Left lung (tissue), 10 donors: Measurements from ENCODE around the gene PSAP. TPM values are rescaled to one million over a fixed set of nuclear protein-coding genes. Genes with fewer than 3 reads are reported as not detected.

Source experiments
- ATAC-seq: fragments of 200-7000 bp; cut with Tn5 transposase; one replicate; pipeline ENCODE4 v1.9.1; 2020; ENCODE audit warnings: moderate library complexity
- DNase-seq, 4 donors: peaks; one replicate each; pipeline ENCODE4 v3.0.0-alpha.2; 2013 to 2020
- H3K27ac ChIP-seq, 2 donors: fragments of 200-600 bp; sonication (generic) in 1 of 2; one replicate each; pipeline versions ENCODE4 v1.5.0 to v1.8.0; 2020 to 2021
- H3K27me3 ChIP-seq, 2 donors: fragments of 200-600 bp; sonication (generic) in 1 of 2; one replicate each; pipeline versions ENCODE4 v1.5.0 to v1.8.0; 2020 to 2021
- H3K36me3 ChIP-seq, 2 donors: fragments of 200-600 bp; sonication (generic) in 1 of 2; one replicate each; pipeline versions ENCODE4 v1.5.0 to v1.8.0; 2020 to 2021
- H3K4me1 ChIP-seq, 2 donors: fragments of 200-600 bp; one replicate each; pipeline ENCODE4 v1.8.0; 2021
- H3K4me3 ChIP-seq, 2 donors: fragments of 200-600 bp; sonication (generic) in 1 of 2; one replicate each; pipeline versions ENCODE4 v1.5.0 to v1.8.0; 2020 to 2021; ENCODE audit warnings: mild to moderate bottlenecking in 1 of 2
- H3K9me3 ChIP-seq, 2 donors: fragments of 200-600 bp; sonication (generic) in 1 of 2; one replicate each; pipeline versions ENCODE4 v1.5.0 to v1.8.0; 2020 to 2021
- CTCF ChIP-seq, 2 donors: fragments of 200-600 bp; sonication (generic) in 1 of 2; IDR thresholded peaks; one replicate each; pipeline versions ENCODE4 v1.5.0 to v1.8.0; 2021; ENCODE audit warnings: antibody characterized with exemption in 2 of 2
- intact Hi-C, 2 donors: fragments of 100-400 bp; cut with DNase I; formaldehyde crosslinking; loops; one replicate each; pipeline versions ENCODE4 v1.11.2 to v1.14.2; 2022
- polyA plus RNA-seq, 6 donors: library from polyadenylated mRNA; unstranded; fragments of 120-200 nt; gene quantifications; one replicate each; pipeline ENCODE4 v1.2.1, GENCODE V29; 2013; ENCODE audit not compliant: insufficient read length in 6 of 6
- total RNA-seq, 2 donors: library from RNA; stranded (reverse); fragmentation: NEBNext Ultra II Directional; extraction: Animal tissue kit (Norgen Biotek cat#: 25700); gene quantifications; one replicate each; pipeline ENCODE4 v1.2.1, GENCODE V29; 2021
- donor health status: DM: no; HTN: yes; CAD: no.
- donor health status: DM: no; HTN: no; CAD: no.

PSAP gene
- total and polyA plus RNA-seq, 8 donors, result 539 to 1,668 (median 577) TPM

GRCh38 chr10:71790749-71791440 is 60.2 kb downstream of the PSAP start:
- H3K36me3 ChIP-seq, result no peaks in the 10 kb centered on the region
- no peak for TF ChIP-seq CTCF (IDR thresholded peaks at IDR 0.05)
- no peaks in the 10 kb centered on the region for H3K9me3 ChIP-seq
- no peaks in the 10 kb centered on the region for H3K27me3 ChIP-seq
- no peaks in the 10 kb centered on the region for H3K4me1 ChIP-seq
- no peak overlapping the region for H3K4me3 ChIP-seq
- no peak for ATAC-seq
- intact Hi-C loops, result no loop called here
- H3K27ac ChIP-seq, result no peak overlapping the region
- no peak for DNase-seq

GRCh38 chr10:71789871-71790270 is 61.2 kb downstream of the PSAP start:
- H3K27me3 ChIP-seq, result no peaks in the 10 kb centered on the region
- ATAC-seq, result no peak
- intact Hi-C loops, result no loop called here

GRCh38 chr10:71788954-71789353 is 62.1 kb downstream of the PSAP start:
- no peak for ATAC-seq
- H3K27ac ChIP-seq, result no peak overlapping the region
- no peaks in the 10 kb centered on the region for H3K36me3 ChIP-seq
- no peak for DNase-seq
- TF ChIP-seq CTCF (IDR thresholded peaks at IDR 0.05), result no peak
- no peaks in the 10 kb centered on the region for H3K4me1 ChIP-seq
- intact Hi-C loops, result no loop called here
- H3K27me3 ChIP-seq, result no peaks in the 10 kb centered on the region
- no peak overlapping the region for H3K4me3 ChIP-seq
- no peaks in the 10 kb centered on the region for H3K9me3 ChIP-seq

More at GRCh38 chr10:71789871-71790270, 61.2 kb downstream of the PSAP start:
- no peak for DNase-seq
- no peak for TF ChIP-seq CTCF (IDR thresholded peaks at IDR 0.05)
- H3K4me3 ChIP-seq, result no peak overlapping the region
- no peaks in the 10 kb centered on the region for H3K4me1 ChIP-seq
- no peaks in the 10 kb centered on the region for H3K36me3 ChIP-seq
- no peaks in the 10 kb centered on the region for H3K9me3 ChIP-seq
- H3K27ac ChIP-seq, result no peak overlapping the region

- H3K4me1 ChIP-seq, result peaks cover 0 to 25% of the 10 kb centered on the region in 2 donors
- no peak for TF ChIP-seq CTCF (IDR thresholded peaks at IDR 0.05)
- ATAC-seq (no peak), DNase-seq (no peak)
- no peaks in the 10 kb centered on the region for H3K9me3 ChIP-seq
- no peaks in the 10 kb centered on the region for H3K36me3 ChIP-seq
- intact Hi-C loops, result no loop called here
- H3K27me3 ChIP-seq, result no peaks in the 10 kb centered on the region
- no peak overlapping the region for H3K27ac ChIP-seq
- H3K4me3 ChIP-seq, result no peak overlapping the region
Measured at GRCh38 chr10:71784679-71785272, 66.3 kb downstream of the PSAP start.

- H3K4me3 ChIP-seq, result no peak overlapping the region
- TF ChIP-seq CTCF (IDR thresholded peaks at IDR 0.05), result no peak
- ATAC-seq (no peak), DNase-seq (no peak)
- H3K36me3 ChIP-seq, result no peaks in the 10 kb centered on the region
- no peak overlapping the region for H3K27ac ChIP-seq
- H3K27me3 ChIP-seq, result no peaks in the 10 kb centered on the region
- peaks cover 0 to 27% of the 10 kb centered on the region in 2 donors for H3K4me1 ChIP-seq
- intact Hi-C loops, result no loop called here
- no peaks in the 10 kb centered on the region for H3K9me3 ChIP-seq
Measured at GRCh38 chr10:71783917-71784678, 67.0 kb downstream of the PSAP start.
